ENCODE measurements around the gene LZTS2. TPM values are rescaled to one million over a fixed set of nuclear protein-coding genes. Genes with fewer than 3 reads are reported as not detected.

The LZTS2 gene
- total and polyA plus RNA-seq, 10 of the 15 experiments (the other 5 are each of a cell fraction or from before 2014, with no cell fraction given), result 0.08 to 13.4 (median 7.2) TPM

DNA sequence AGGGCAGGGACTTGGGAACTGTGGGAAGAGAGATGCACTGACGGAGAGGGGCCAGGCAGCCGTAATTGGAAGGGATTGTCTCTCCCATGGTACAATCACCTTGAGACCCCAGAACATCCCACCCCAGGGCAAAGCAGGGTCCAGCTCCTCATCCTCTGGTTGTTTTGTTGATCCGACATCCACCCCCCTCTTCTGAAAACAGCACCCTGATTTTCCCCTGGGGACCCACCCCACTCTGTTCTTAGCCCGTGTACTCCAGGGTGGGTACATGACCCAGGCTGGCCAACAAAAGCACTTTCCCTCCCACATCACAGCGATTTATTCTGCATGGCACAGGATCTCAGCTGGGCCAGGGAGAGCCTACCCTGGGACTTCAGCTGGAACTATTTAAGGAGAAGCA is 17.2 kb downstream of the LZTS2 start (continued):
- TF ChIP-seq ZBTB11 (CRISPR knock-in tag; IDR thresholded peaks at IDR 0.05), result no peak

DNA sequence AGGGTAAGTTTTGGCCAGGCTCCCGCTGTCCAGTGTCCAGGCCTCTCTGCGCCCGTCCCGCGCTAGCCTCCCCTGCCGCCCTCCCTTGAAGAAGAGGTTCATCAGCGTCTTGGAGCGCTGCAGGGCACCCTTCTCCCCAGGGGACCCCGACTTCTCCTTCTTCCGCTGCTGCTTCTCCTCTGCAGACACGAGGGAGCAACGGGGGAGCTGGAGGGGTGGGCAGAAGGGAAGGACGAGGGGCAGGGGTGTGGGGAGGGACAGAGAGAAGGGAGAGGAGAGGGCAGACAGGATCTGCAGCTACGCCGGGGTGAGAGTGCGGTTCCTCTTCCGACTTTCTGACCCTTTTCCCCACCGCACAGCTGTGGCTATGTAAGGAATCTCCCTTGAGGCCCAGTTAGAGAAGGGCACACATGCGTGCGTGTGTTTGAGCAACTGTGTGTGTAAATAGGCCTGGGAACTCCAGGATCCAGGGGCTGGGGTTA is 18.6 kb downstream of the LZTS2 start:
- 1% methylated on average over 17 of the region's 20 CpGs for WGBS (ENCODE audit: insufficient coverage, insufficient replicate concordance, low lambda C conversion rate, missing lambda C conversion rate)
- Histone ChIP-seq H3K9me3 (replicated peaks; ENCODE audit: control insufficient read depth, insufficient read depth, low read length) (no peaks in the 10 kb centered on the region), H3K4me1 (ENCODE audit: control insufficient read depth, insufficient read depth, low read length) (peaks cover 10% of the 10 kb centered on the region), H3K27me3 (replicated peaks in 1 of 2; ENCODE audit: control insufficient read depth in 2 of 2, insufficient read depth in 2 of 2, low read length in 1 of 2) (peaks cover 10% of the 10 kb centered on the region in 2 experiments), H3K79me2 (ENCODE audit: control insufficient read depth, insufficient read depth, low read length) (no peaks in the 10 kb centered on the region), H3K4me2 (ENCODE audit: control insufficient read depth, insufficient read depth) (peak overlapping the region; percentile 48), H3K27ac (ENCODE audit: control insufficient read depth, insufficient read depth) (no peak overlapping the region), H3K36me3 (ENCODE audit: control insufficient read depth in 2 of 2, insufficient read depth in 2 of 2, low read length in 1 of 2) (no peaks in the 10 kb centered on the region), H4K20me1 (ENCODE audit: control insufficient read depth, insufficient read depth) (no peaks in the 10 kb centered on the region), H3K9ac (ENCODE audit: control insufficient read depth, insufficient read depth, low read length) (no peak overlapping the region), H3K4me3 (no peak overlapping the region), H2AFZ (ENCODE audit: control insufficient read depth, low read depth, low read length) (peak overlapping the region; percentile 41)
- in situ Hi-C loops (cut with MboI), result no loop called here
- POLR2A ChIA-PET, result interaction anchor here (0.8 kb wide), 1 partner anchor 25 kb away, joined by 3 read pairs; no protein-coding TSS in a partner anchor
- ATAC-seq (peak; percentile 33), DNase-seq (ENCODE audit: low read depth, low spot score) (no peak), FAIRE-seq (no peak)
- RAD21 ChIA-PET (ENCODE audit: unreplicated experiment), result interaction anchor here (1.1 to 2.6 kb wide), 9 partner anchors 11 to 124 kb away, joined by 3 to 13 read pairs (median 6); partner anchors contain the start of genes PDZD7 and SFXN3
- SMC1A ChIA-PET (ENCODE audit: uncharacterized antibody, unreplicated experiment), result no interaction called here
- CTCF ChIA-PET, result interaction anchor here (0.6 to 6.8 kb wide), 14 partner anchors 11 to 675 kb away, joined by 3 to 91 read pairs (median 15); partner anchors contain the start of genes LZTS2, PDZD7 and SFXN3
- intact Hi-C loops (cut with micrococcal nuclease; ENCODE audit: unreplicated experiment), result no loop called here
- no TSS peak for BruUV-seq (replicated peaks)
- TF ChIP-seq MTA3 (IDR thresholded peaks at IDR 0.05; ENCODE audit: borderline replicate concordance, low read length), result no peak
- TF ChIP-seq TCF7 (IDR thresholded peaks at IDR 0.05; ENCODE audit: borderline replicate concordance), result no peak
- TF ChIP-seq CREM (IDR thresholded peaks at IDR 0.05; ENCODE audit: low read depth), result no peak
- TF ChIP-seq, protein P1, sequence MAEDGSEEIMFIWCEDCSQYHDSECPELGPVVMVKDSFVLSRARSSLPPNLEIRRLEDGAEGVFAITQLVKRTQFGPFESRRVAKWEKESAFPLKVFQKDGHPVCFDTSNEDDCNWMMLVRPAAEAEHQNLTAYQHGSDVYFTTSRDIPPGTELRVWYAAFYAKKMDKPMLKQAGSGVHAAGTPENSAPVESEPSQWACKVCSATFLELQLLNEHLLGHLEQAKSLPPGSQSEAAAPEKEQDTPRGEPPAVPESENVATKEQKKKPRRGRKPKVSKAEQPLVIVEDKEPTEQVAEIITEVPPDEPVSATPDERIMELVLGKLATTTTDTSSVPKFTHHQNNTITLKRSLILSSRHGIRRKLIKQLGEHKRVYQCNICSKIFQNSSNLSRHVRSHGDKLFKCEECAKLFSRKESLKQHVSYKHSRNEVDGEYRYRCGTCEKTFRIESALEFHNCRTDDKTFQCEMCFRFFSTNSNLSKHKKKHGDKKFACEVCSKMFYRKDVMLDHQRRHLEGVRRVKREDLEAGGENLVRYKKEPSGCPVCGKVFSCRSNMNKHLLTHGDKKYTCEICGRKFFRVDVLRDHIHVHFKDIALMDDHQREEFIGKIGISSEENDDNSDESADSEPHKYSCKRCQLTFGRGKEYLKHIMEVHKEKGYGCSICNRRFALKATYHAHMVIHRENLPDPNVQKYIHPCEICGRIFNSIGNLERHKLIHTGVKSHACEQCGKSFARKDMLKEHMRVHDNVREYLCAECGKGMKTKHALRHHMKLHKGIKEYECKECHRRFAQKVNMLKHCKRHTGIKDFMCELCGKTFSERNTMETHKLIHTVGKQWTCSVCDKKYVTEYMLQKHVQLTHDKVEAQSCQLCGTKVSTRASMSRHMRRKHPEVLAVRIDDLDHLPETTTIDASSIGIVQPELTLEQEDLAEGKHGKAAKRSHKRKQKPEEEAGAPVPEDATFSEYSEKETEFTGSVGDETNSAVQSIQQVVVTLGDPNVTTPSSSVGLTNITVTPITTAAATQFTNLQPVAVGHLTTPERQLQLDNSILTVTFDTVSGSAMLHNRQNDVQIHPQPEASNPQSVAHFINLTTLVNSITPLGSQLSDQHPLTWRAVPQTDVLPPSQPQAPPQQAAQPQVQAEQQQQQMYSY (CRISPR knock-in tag; IDR thresholded peaks at IDR 0.05), result no peak
- TF ChIP-seq PAX5 (IDR thresholded peaks at IDR 0.05; ENCODE audit: borderline replicate concordance, low read depth, low read length), result no peak
- no peak for TF ChIP-seq ZNF592 (IDR thresholded peaks at IDR 0.05)
- no peak for TF ChIP-seq NFYA (IDR thresholded peaks at IDR 0.05; ENCODE audit: borderline replicate concordance, low read depth, low read length)
- 0 out of 2 replicates have a peak, but pooled peaks have one; percentile 1 for TF ChIP-seq SPI1 (IDR thresholded peaks at IDR 0.05; ENCODE audit: borderline replicate concordance, insufficient read depth, low read depth, low read length)
